LNCAP (cell line): Measurements from ENCODE around the gene ERBIN.

ENCODE experiments used
- TF ChIP-seq, protein P1 (sequence below): fragments of 450-650 bp; IDR thresholded peaks from 2 replicates; pipeline ENCODE4 v1.5.1; 2017; ENCODE audit warnings: mild to moderate bottlenecking

ERBIN gene

DNA sequence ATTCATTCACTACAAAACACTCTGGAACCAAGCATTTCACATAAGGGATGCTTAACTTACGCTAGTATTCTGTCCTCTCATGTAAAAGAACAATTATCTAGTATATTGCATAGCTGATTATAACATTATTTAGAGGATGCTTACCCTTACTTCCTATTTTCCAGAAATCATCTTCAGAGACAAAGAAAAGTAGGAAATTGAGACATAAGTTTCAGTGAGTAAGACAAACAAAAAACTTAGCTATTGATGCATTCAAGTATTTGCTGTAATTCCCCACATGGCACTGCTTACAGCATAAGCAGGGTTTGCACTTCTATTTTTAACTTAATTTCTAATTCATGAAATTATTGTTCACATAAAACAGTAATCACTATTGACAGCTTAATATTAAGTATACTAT is 112.9 kb downstream of the ERBIN start:
- TF ChIP-seq, protein P1, sequence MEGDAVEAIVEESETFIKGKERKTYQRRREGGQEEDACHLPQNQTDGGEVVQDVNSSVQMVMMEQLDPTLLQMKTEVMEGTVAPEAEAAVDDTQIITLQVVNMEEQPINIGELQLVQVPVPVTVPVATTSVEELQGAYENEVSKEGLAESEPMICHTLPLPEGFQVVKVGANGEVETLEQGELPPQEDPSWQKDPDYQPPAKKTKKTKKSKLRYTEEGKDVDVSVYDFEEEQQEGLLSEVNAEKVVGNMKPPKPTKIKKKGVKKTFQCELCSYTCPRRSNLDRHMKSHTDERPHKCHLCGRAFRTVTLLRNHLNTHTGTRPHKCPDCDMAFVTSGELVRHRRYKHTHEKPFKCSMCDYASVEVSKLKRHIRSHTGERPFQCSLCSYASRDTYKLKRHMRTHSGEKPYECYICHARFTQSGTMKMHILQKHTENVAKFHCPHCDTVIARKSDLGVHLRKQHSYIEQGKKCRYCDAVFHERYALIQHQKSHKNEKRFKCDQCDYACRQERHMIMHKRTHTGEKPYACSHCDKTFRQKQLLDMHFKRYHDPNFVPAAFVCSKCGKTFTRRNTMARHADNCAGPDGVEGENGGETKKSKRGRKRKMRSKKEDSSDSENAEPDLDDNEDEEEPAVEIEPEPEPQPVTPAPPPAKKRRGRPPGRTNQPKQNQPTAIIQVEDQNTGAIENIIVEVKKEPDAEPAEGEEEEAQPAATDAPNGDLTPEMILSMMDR, result no peak

GRCh38 chr5:66039701-66040100 is 113.3 kb downstream of the ERBIN start:
- TF ChIP-seq, protein P1, result no peak

- TF ChIP-seq, protein P1, result no peak
Observed at GRCh38 chr5:66041627-66042026, 115.3 kb downstream of the ERBIN start.

DNA sequence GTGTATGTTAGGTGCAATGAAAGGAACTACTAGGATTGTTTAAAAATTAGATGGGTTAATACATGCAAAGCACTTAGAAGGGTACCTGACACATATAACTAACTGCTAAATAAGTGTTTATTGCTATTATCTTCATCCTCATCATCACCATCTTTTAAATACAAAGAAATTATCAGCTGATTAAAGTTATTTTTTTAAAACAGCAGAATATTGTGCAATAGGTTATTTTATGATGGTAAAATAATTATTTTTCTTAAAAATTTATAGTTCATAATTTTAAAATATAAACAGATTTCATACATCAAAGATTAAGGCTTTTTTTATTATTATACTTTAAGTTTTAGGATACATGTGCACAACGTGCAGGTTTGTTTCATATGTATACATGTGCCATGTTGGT is 130.9 kb downstream of the ERBIN start:
- TF ChIP-seq, protein P1, result no peak

DNA sequence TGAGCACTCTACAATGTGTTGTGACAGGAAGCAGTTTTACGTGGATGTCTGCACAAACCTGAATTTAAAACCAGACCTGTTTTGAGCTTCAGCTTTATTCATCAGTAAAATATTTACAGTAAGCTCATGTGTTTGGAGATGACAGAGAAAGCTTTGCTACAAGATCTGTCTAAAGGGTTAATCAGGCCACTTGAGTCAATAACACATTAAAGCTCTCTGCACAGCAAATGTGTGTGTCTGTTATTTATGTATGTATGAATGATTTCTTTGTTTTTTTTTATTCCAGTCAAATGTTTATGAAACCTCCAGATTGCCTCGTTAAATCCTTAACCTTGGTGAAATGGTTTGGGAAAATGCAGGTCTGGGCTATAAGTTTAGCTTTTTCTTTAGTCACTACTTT is 140.5 kb downstream of the ERBIN start:
- TF ChIP-seq, protein P1, result no peak

DNA sequence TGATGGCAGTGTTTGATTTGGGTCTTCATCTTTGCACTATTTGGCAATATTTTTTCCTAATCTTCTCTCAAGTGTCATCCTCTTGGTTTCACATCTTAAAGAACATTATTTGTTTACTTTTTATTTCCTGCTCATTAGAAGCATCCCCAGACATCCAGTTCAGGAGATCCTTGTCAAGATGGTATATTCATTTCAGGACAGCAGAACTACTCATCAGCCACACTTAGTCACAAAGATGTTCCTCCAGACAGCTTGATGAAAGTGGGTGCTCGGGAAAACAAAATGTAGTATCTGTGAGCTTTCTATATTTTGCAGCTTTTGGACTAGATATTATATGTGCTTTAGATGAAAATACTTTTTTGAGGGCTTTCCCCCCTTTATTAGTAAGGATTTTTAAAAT is 145.7 kb downstream of the ERBIN start:
- TF ChIP-seq, protein P1, result no peak

DNA sequence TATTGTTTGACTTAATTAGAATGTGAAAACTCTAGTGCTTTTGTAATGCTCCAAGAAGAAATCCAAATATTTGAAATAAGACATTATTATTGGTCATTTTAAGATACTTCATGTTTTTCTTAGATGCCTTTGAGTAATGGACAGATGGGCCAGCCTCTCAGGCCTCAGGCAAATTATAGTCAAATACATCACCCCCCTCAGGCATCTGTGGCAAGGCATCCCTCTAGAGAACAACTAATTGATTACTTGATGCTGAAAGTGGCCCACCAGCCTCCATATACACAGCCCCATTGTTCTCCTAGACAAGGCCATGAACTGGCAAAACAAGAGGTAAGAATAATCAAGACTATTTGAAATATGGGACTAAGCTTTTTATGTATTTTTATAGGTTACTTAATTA is 148.5 kb downstream of the ERBIN start:
- TF ChIP-seq, protein P1, result no peak

GRCh38 chr5:66080664-66081063 is 154.3 kb downstream of the ERBIN start:
- TF ChIP-seq, protein P1, result no peak
